ENCODE measurements around the gene CTNNBL1.

DNA sequence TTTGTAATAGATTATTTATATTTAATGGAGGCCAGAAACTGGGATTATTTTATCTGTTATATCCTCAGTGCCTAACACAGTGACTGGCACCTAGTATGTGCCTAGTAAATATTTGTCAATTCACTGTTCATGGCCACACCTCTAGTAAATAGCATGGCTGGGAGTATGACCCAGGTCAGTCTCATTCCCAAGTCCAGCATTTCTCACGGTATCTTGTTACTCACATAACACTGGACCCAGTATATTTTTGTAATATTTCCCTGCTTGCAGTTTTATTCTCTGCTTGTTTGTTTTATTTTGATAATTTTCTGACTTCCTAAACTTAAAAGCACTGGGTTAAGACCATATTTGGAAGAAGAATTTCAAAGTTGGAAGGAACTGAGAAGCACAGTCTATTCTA is 47.7 kb downstream of the CTNNBL1 start:
- no peak for TF ChIP-seq POLR2A (IDR thresholded peaks at IDR 0.05)
- TF ChIP-seq, protein P1, sequence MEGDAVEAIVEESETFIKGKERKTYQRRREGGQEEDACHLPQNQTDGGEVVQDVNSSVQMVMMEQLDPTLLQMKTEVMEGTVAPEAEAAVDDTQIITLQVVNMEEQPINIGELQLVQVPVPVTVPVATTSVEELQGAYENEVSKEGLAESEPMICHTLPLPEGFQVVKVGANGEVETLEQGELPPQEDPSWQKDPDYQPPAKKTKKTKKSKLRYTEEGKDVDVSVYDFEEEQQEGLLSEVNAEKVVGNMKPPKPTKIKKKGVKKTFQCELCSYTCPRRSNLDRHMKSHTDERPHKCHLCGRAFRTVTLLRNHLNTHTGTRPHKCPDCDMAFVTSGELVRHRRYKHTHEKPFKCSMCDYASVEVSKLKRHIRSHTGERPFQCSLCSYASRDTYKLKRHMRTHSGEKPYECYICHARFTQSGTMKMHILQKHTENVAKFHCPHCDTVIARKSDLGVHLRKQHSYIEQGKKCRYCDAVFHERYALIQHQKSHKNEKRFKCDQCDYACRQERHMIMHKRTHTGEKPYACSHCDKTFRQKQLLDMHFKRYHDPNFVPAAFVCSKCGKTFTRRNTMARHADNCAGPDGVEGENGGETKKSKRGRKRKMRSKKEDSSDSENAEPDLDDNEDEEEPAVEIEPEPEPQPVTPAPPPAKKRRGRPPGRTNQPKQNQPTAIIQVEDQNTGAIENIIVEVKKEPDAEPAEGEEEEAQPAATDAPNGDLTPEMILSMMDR (IDR thresholded peaks at IDR 0.05), result no peak
